ENCODE measurements around the gene SLC44A1.

DNA sequence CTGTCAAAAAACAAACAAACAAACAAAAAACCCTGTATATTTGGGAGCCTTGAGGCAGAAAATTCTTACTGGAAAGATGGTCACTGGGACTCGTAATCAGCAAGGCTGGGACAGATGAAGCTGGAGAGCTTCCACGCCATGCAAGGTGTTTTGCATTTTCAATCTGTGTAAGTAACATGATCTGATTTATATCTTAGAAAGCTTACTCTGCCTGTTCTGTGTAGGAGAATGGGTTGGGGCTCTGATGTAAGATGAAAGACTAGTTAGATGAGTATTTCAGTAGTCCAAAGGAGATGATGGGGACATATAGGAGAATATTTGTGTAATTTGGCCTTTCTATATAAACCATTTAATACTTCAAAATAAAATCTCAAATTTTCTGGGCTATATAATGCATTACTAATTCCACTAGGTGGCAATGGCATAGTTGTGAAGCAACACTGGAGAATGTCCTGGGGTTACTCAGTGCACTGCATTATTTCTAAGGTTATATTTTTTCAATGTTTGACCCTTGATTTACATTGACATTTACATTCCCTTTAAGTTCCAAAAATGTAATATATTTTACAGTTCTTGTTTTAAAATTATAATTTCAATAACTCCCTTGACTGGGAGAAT is 181.5 kb downstream of the SLC44A1 start:
- TF ChIP-seq, protein P1, sequence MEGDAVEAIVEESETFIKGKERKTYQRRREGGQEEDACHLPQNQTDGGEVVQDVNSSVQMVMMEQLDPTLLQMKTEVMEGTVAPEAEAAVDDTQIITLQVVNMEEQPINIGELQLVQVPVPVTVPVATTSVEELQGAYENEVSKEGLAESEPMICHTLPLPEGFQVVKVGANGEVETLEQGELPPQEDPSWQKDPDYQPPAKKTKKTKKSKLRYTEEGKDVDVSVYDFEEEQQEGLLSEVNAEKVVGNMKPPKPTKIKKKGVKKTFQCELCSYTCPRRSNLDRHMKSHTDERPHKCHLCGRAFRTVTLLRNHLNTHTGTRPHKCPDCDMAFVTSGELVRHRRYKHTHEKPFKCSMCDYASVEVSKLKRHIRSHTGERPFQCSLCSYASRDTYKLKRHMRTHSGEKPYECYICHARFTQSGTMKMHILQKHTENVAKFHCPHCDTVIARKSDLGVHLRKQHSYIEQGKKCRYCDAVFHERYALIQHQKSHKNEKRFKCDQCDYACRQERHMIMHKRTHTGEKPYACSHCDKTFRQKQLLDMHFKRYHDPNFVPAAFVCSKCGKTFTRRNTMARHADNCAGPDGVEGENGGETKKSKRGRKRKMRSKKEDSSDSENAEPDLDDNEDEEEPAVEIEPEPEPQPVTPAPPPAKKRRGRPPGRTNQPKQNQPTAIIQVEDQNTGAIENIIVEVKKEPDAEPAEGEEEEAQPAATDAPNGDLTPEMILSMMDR (IDR thresholded peaks at IDR 0.05), result peak in 2 of 4 experiments; percentile 35 to 41
- TF ChIP-seq POLR2A (IDR thresholded peaks at IDR 0.05) (no peak), POLR2AphosphoS5 (IDR thresholded peaks at IDR 0.05) (no peak)
